ENCODE results near the gene ADGRG3. TPM values are rescaled to one million over a fixed set of nuclear protein-coding genes. Genes with fewer than 3 reads are reported as not detected.

ADGRG3 gene
- total and polyA plus RNA-seq, 2 donors (not counting 1 experiment from before 2014, with no cell fraction given) = not detected

GRCh38 chr16:57693550-57693949 is 25.4 kb downstream of the ADGRG3 start:
- H4K20me1 ChIP-seq (ENCODE audit: control insufficient read depth, insufficient read depth, low read length, poor library complexity, severe bottlenecking) = no peaks in the 10 kb centered on the region
- no peaks in the 10 kb centered on the region for H3K27me3 ChIP-seq (replicated peaks in 1 of 4; ENCODE audit: control extremely low read depth in 1 of 4, control insufficient read depth in 3 of 4, insufficient read depth in 4 of 4, low read length in 3 of 4)
- ATAC-seq (ENCODE audit: low read depth) (no peak), DNase-seq (no peak)
- no peak overlapping the region for H3K4me3 ChIP-seq (ENCODE audit: control extremely low read depth in 1 of 5, extremely low read depth in 1 of 5, insufficient read depth in 1 of 5, low read depth in 2 of 5, low read length in 4 of 5)
- H3K4me1 Mint-ChIP-seq = peaks cover 30% of the 10 kb centered on the region
- no peaks in the 10 kb centered on the region for H3K9me3 Mint-ChIP-seq (ENCODE audit: insufficient read depth)
- H3K36me3 ChIP-seq (replicated peaks in 1 of 2; ENCODE audit: control extremely low read depth in 1 of 2, control insufficient read depth in 1 of 2, extremely low read depth in 1 of 2, insufficient read depth in 2 of 2, low read length in 1 of 2) = no peaks in the 10 kb centered on the region
- intact Hi-C loops (cut with micrococcal nuclease) = no loop called here
- no peaks in the 10 kb centered on the region for H3K79me2 ChIP-seq (ENCODE audit: control insufficient read depth, insufficient read depth, low read length)
- H3K9ac ChIP-seq (ENCODE audit: low read length) = no peak overlapping the region
- no peaks in the 10 kb centered on the region for H3K9me3 ChIP-seq (ENCODE audit: control extremely low read depth in 1 of 3, control insufficient read depth in 2 of 3, insufficient read depth in 1 of 3, low read length in 2 of 3)
- H3K4me2 ChIP-seq (replicated peaks; ENCODE audit: low read depth, low read length, poor library complexity, severe bottlenecking) = no peak overlapping the region
- 100% methylated on average over 1 of the region's 4 CpGs for WGBS (ENCODE audit: insufficient coverage)
- H2AFZ ChIP-seq (ENCODE audit: insufficient read depth, low read depth, low read length, poor library complexity, severe bottlenecking) = no peak overlapping the region
- ChIA-PET POLR2A (no interaction called here), CTCF (no interaction called here)
- H3K4me1 ChIP-seq (ENCODE audit: control insufficient read depth in 2 of 2, insufficient read depth in 2 of 2, low read length in 2 of 2) = peaks cover 38 to 46% of the 10 kb centered on the region in 2 donors
- peak overlapping the region; percentile 24 for H3K4me3 Mint-ChIP-seq
- TF ChIP-seq CTCF (IDR thresholded peaks at IDR 0.05) (no peak), EZH2 (IDR thresholded peaks at IDR 0.05; ENCODE audit: borderline replicate concordance, insufficient read depth, low read depth, low read length, poor library complexity, severe bottlenecking) (no peak)
- H3K27ac ChIP-seq (ENCODE audit: low read length in 2 of 2) = no peak overlapping the region
- H3K27me3 Mint-ChIP-seq = no peaks in the 10 kb centered on the region
- H3K27ac Mint-ChIP-seq = no peak overlapping the region

DNA sequence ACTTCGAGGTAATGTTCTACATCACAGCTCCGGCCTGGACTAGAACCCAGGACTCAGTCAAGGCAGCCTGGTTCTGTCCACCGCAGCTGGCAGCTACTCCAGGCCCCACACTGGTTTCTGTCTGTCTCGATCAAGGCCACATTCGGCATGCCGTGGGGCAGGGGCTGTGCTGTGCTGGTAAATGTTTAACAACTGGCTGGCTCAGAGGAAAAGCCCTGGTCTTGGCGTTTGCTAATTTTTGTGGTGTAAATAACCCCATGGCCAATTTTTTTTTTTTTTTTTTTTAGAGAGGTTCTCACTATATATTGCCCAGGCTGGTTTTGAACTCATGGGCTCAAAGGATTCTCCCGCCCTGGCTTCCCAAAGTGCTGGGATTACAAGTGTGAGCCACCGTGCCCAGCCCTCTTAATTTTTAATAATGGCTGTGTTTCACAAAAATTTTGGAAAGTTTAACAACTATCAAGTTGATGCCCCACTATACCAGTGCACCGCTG is 26.2 kb downstream of the ADGRG3 start:
- Histone ChIP-seq H3K27ac (ENCODE audit: low read length in 2 of 2) (peak overlapping the region in 1 of 2 donors; percentile 60), H3K4me1 (ENCODE audit: control insufficient read depth in 2 of 2, insufficient read depth in 2 of 2, low read length in 2 of 2) (peaks cover 35 to 43% of the 10 kb centered on the region in 2 donors), H4K20me1 (ENCODE audit: control insufficient read depth, insufficient read depth, low read length, poor library complexity, severe bottlenecking) (no peaks in the 10 kb centered on the region), H3K4me2 (replicated peaks; ENCODE audit: low read depth, low read length, poor library complexity, severe bottlenecking) (peak overlapping the region; percentile 81), H3K9me3 (ENCODE audit: control extremely low read depth in 1 of 3, control insufficient read depth in 2 of 3, insufficient read depth in 1 of 3, low read length in 2 of 3) (no peaks in the 10 kb centered on the region), H2AFZ (ENCODE audit: insufficient read depth, low read depth, low read length, poor library complexity, severe bottlenecking) (peak overlapping the region; percentile 79), H3K79me2 (ENCODE audit: control insufficient read depth, insufficient read depth, low read length) (no peaks in the 10 kb centered on the region), H3K4me3 (ENCODE audit: control extremely low read depth in 1 of 5, extremely low read depth in 1 of 5, insufficient read depth in 1 of 5, low read depth in 2 of 5, low read length in 4 of 5) (peak overlapping the region in 4 of 5 experiments; percentile 25 to 60 (median 55)), H3K27me3 (replicated peaks in 1 of 4; ENCODE audit: control extremely low read depth in 1 of 4, control insufficient read depth in 3 of 4, insufficient read depth in 4 of 4, low read length in 3 of 4) (no peaks in the 10 kb centered on the region), H3K36me3 (replicated peaks in 1 of 2; ENCODE audit: control extremely low read depth in 1 of 2, control insufficient read depth in 1 of 2, extremely low read depth in 1 of 2, insufficient read depth in 2 of 2, low read length in 1 of 2) (no peaks in the 10 kb centered on the region), H3K9ac (ENCODE audit: low read length) (peak overlapping the region; percentile 61)
- Mint-ChIP-seq H3K4me3 (peak overlapping the region; percentile 82), H3K9me3 (ENCODE audit: insufficient read depth) (no peaks in the 10 kb centered on the region), H3K27ac (peak overlapping the region; percentile 90), H3K4me1 (peaks cover 27% of the 10 kb centered on the region), H3K27me3 (no peaks in the 10 kb centered on the region)
- 73% methylated on average over 9 of the region's 10 CpGs for WGBS (ENCODE audit: insufficient coverage)
- ChIA-PET POLR2A (interaction anchor here (0.7 kb wide), 1 partner anchor 42 kb away, joined by 3 read pairs; no protein-coding TSS in a partner anchor), CTCF (interaction anchor here (0.9 kb wide), 1 partner anchor 9 kb away, joined by 3 read pairs; no protein-coding TSS in a partner anchor)
- no peak for TF ChIP-seq EZH2 (IDR thresholded peaks at IDR 0.05; ENCODE audit: borderline replicate concordance, insufficient read depth, low read depth, low read length, poor library complexity, severe bottlenecking)
- no peak for TF ChIP-seq CTCF (IDR thresholded peaks at IDR 0.05)
- DNase-seq (no peak), ATAC-seq (ENCODE audit: low read depth) (no peak)
- intact Hi-C loops (cut with micrococcal nuclease) = loop anchor here (1.0 kb wide), 1 partner anchor 41 kb away; the partner anchor contains the start of gene KATNB1
